ENCODE data around the gene KMO. TPM values are rescaled to one million over a fixed set of nuclear protein-coding genes. Genes with fewer than 3 reads are reported as not detected.

The KMO gene
- 19.0 TPM for total RNA-seq
- long read RNA-seq, full-length matches to known transcripts, result 19 of 25 reads
- long read RNA-seq, partial matches to known transcripts, result 0 of 25 reads
- long read RNA-seq, other reads (novel, unspliced or antisense), result 6 of 25 reads

GRCh38 chr1:241532162-241532531 lies at the start of gene KMO:
Gene KMO (plus strand): TSS chr1:241532378. CDS start chr1:241532445, 67 bp downstream.
- Histone ChIP-seq H3K4me1 (peaks cover 8% of the 10 kb centered on the region), H3K9me3 (no peaks in the 10 kb centered on the region), H3K4me3 (peak within 1 kb of the TSS; percentile 57), H3K27ac (peak within 1 kb of the TSS; percentile 75), H3K27me3 (peaks cover 1% of the 10 kb centered on the region), H3K36me3 (no peaks in the 10 kb centered on the region)
- intact Hi-C loops (cut with DNase I), result no loop called here
- DNase-seq (no peak), ATAC-seq (peak; percentile 60)
- TF ChIP-seq CTCF (IDR thresholded peaks at IDR 0.05), result no peak

DNA sequence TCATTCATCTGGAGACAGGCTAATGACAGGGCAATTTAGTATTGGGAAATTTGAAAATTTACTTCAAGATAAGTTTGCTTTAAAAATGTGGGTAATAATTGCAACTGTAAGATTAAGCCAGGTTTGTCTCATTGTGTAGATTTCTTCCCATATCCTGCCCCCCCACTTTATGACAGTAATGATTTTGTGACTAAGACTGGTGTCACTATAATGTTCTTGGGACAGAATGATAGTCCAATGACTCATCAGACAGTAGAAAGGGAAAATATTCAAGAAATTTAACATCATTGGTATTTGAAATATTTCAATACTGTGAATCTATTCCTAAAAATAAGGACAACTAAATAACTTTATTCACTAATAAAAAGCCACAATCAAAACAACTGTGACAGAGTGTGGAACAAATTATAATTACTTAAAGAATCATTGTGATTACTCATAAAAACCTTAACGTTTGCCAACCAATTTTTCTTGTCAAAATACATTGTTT lies 49.4 kb upstream of the KMO start:
- no peaks in the 10 kb centered on the region for H3K9me3 ChIP-seq
- H3K4me3 ChIP-seq, result no peak overlapping the region
- intact Hi-C loops (cut with DNase I), result no loop called here
- no peak for TF ChIP-seq CTCF (IDR thresholded peaks at IDR 0.05)
- no peaks in the 10 kb centered on the region for H3K36me3 ChIP-seq
- no peak overlapping the region for H3K27ac ChIP-seq
- no peaks in the 10 kb centered on the region for H3K27me3 ChIP-seq
- DNase-seq, result no peak
- H3K4me1 ChIP-seq, result no peaks in the 10 kb centered on the region
- no peak for ATAC-seq

- Histone ChIP-seq H3K9me3 (no peaks in the 10 kb centered on the region), H3K36me3 (no peaks in the 10 kb centered on the region), H3K27me3 (no peaks in the 10 kb centered on the region), H3K4me3 (no peak overlapping the region), H3K27ac (no peak overlapping the region), H3K4me1 (no peaks in the 10 kb centered on the region)
- intact Hi-C loops (cut with DNase I), result no loop called here
- no peak for TF ChIP-seq CTCF (IDR thresholded peaks at IDR 0.05)
- ATAC-seq (no peak), DNase-seq (no peak)
Observed at GRCh38 chr1:241485145-241485544, 47.0 kb upstream of the KMO start.

GRCh38 chr1:241485554-241485992 lies 46.6 kb upstream of the KMO start:
- no peaks in the 10 kb centered on the region for H3K27me3 ChIP-seq
- ATAC-seq, result no peak
- no peak for DNase-seq
- intact Hi-C loops (cut with DNase I), result no loop called here
- no peak overlapping the region for H3K27ac ChIP-seq
- H3K36me3 ChIP-seq, result no peaks in the 10 kb centered on the region
- H3K4me1 ChIP-seq, result no peaks in the 10 kb centered on the region
- H3K9me3 ChIP-seq, result no peaks in the 10 kb centered on the region
- peak; percentile 16 for TF ChIP-seq CTCF (IDR thresholded peaks at IDR 0.05)
- H3K4me3 ChIP-seq, result no peak overlapping the region

DNA sequence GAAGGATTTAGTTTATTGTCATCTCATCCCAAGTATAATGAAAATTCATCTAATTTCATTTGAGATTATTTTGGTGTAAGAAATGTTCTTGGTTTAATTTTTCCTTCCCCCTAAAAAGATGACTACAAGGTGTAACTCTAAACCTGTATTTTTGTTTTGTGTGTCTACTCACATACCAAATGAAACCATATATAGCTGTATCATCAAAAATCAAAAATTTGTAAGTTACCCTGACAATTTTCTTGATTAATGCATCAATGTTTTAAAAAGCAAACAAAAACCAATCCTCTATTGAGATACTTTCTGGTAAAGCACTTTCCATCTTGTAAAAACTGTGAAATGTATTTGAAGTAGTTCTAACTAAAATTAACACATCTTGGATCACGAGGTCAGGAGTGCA lies 43.4 kb upstream of the KMO start:
- no peak for TF ChIP-seq CTCF (IDR thresholded peaks at IDR 0.05)
- DNase-seq (no peak), ATAC-seq (no peak)
- no peaks in the 10 kb centered on the region for H3K27me3 ChIP-seq
- H3K36me3 ChIP-seq, result peaks cover 2% of the 10 kb centered on the region
- H3K4me3 ChIP-seq, result no peak overlapping the region
- intact Hi-C loops (cut with DNase I), result no loop called here
- no peaks in the 10 kb centered on the region for H3K9me3 ChIP-seq
- no peaks in the 10 kb centered on the region for H3K4me1 ChIP-seq
- no peak overlapping the region for H3K27ac ChIP-seq

DNA sequence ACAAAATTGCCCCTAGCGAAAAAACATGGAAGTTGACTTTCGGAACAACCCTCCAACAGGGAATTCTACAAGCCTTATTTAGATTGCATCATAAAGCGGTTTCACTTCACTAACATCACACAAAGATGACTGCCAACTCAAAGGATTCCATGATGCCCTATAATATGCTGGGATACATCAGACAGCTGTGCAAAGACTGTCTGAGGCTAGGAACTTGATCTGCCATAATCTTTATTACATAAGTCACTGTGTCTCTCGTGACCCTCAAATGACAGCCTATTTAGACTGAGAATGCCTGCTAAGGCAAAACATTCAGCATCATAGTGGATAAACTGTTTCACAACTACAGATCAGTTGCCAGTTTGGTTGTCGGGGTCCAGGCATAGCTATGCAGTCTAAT lies 36.4 kb upstream of the KMO start:
- Histone ChIP-seq H3K36me3 (peaks cover 67% of the 10 kb centered on the region), H3K27ac (no peak overlapping the region), H3K9me3 (no peaks in the 10 kb centered on the region), H3K4me3 (no peak overlapping the region), H3K27me3 (no peaks in the 10 kb centered on the region), H3K4me1 (no peaks in the 10 kb centered on the region)
- intact Hi-C loops (cut with DNase I), result no loop called here
- no peak for TF ChIP-seq CTCF (IDR thresholded peaks at IDR 0.05)
- DNase-seq, result no peak
- no peak for ATAC-seq

Data from upper lobe of right lung (tissue), 1 donor.